Activated gamma-delta T cell (primary cell): Measurements from ENCODE around the gene CYSTM1.

Experiments used
- DNase-seq: peaks from one replicate; lab custom pipeline; 2025; lab: John Stamatoyannopoulos, UW
- total RNA-seq, 2 donors: gene quantifications; one replicate each; lab custom pipeline; 2026; lab: John Stamatoyannopoulos, UW

The CYSTM1 gene, protein sequence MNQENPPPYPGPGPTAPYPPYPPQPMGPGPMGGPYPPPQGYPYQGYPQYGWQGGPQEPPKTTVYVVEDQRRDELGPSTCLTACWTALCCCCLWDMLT
- total RNA-seq: 4.1 to 5.8 reads per million in 2 donors

DNA sequence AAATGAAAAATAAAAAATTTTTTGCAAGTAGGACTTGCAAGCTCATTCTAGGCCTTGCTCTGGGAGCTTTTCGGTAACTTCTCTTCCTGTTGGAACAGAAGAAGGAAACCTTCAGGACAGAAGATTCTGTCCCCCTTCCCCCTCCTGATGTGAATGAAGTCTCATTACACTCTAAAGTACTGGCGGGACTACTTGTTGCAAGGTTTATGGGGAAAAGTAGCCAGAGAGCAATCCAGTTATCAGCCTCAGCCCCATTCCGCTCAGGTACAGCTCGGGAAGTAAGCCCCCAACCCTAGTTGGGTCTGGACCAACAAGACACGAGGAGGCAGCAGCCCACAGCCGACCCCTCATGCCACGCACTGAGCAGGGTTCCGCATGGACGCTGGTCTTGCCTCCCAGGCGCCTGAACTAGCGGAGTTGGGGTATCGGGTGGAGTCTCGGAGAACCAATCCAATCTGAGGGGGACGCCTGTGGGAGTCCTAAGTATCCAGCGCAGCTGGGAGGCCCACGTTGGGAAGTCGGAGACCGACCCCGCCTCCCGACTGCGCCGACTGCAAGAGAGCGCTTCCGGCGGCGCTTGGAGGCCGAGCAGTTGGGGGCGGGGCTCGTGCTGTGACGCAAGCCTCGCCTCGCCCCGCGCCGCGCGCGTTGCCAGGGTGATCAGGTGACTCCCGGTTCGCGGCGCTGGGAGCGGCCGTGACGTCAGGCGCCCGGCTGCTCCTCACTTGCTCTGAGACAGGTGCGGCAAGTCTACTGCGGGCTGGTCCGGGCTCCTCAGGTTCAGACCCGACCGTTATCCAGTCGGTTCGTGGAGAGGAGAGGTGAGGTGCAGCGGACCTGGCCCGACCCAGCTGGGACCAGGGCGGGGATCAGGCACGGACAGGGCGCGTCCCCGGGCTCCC is at the start of gene CYSTM1:
CYSTM1 (plus strand) TSS at position 724 of the 902 bp plus-strand sequence. CDS start 19,278 bp downstream, outside the sequence.
- peak; percentile 95 for DNase-seq

DNA sequence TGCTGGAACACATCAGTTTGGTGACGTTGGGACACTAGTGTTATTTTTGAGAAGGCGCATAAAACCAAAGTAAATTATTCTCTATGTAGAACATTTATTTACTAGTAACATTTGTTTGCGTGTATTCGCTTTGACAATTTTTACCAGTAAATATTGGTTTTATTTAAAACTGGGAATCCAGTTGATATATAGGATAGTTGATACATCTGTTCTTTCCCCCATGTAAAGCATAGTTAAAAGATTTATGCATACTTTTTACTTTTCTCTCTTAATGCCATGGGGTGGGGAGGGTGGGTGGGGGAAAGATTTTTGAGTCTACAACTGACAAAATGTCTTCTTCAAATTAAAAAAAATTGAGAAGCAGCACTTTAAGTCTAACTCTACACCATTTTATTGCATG is 49.4 kb upstream of the CYSTM1 start, which contains the start of gene IGIP:
IGIP (plus strand) TSS at position 301 of the 400 bp plus-strand sequence. CDS start 2,540 bp downstream, outside the sequence.
- DNase-seq: no peak

DNA sequence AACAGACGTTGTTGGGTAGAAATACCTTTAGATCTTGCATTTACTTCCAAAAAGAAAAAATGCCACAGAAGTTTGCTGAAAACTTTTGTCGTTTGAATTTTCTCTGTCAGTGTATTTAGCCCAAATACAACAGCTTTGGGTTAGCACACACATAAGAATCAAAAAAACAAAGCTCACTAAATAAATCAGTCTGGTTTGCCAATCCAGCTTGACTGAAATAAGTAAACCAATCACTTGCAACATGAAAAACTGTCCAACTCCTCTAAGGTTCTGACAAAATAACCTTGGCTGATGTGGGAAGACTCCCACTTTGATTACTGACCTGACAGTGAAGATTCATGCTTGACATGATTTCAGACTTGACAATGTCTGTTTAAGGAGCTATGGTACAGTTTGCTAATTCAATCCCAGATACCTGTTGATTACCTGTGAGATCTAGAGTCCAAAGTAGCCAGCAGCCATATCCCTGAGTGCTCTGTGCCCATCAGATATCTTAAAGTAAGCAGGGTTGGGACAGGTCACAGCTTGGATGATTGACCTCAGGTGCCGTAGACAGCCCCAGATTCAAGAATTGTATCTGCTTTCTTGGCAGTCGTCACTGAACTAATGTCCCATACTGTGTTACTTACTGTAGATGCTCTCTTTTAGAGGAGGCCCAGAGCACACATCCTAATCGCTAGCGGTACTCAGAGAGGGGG is 48.5 kb upstream of the CYSTM1 start:
- DNase-seq: no peak

DNA sequence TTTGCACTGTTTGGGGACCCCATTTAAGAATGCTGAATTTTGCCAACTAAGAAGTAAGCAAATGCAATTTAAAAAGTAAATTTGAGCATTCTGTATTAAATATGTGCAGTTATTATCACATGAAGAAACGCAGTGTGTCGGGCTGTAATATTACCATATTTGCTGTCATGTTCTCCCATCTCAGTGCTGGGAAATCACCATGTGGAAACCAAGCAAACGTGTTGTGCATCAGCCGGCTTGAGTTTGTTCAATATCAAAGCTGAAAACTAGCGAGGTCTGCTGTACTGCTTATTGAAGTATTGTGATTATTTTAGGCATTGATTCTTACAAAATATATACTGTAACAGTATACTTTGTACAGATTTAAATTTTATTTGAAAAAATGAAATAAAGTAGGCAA is 46.6 kb upstream of the CYSTM1 start:
- no peak for DNase-seq

DNA sequence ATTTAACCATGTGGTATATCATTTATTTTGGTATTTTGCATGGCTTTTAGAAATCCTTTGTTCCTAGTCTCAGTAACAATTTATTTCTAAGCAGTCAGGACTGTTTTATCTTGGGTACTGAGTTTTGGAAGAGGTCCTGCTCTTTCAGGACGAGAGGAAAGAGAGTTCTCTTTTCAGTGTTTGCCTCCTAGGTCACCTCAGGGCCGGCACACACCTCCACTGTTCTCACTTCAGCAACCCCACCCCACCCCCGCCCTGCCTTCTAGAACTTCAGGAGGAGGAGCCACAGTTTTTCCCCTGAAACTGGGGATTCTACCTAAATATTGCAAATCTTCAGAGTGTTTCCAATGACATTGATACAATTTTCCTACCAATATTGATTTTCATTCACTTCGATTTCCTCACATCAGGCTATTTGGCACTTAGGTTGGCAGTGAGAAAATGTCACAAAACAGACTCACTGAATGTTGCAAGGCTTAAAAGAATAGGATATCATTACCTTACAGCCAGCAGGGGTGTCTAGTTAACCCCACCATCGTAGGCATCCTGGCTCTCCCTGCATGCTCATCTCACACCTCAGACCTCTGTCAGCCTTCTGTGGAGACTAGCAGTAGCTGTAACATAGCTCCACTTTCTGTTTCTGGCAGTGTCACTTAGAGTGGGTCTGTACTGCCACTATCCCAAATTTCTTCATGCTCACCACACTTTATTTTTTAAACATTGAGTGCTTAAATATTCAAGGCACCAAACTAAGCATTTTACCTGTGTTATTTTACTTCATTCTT is 43.8 kb upstream of the CYSTM1 start:
- DNase-seq: no peak

DNA sequence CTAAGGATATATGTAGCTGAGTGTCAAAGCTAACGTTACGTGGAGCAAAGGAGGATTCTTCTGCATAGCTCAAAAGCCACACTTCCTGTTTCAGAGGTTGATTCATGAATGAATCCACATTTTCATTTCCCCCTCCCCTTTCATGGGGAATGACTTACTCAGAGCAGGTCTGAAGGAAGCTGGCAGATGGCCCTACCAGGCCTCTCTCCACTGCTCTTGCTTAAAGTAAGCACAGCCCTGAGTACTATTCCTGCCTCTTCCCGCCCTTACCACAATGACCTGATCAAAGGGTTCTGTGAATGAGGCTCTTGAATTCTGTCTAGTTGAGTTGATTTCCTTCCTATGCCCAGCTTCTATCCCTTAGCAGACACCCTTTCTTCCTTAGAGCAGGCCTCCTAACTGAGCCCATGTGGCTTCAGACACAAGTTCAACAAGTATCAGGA is 43.0 kb upstream of the CYSTM1 start:
- no peak for DNase-seq

DNA sequence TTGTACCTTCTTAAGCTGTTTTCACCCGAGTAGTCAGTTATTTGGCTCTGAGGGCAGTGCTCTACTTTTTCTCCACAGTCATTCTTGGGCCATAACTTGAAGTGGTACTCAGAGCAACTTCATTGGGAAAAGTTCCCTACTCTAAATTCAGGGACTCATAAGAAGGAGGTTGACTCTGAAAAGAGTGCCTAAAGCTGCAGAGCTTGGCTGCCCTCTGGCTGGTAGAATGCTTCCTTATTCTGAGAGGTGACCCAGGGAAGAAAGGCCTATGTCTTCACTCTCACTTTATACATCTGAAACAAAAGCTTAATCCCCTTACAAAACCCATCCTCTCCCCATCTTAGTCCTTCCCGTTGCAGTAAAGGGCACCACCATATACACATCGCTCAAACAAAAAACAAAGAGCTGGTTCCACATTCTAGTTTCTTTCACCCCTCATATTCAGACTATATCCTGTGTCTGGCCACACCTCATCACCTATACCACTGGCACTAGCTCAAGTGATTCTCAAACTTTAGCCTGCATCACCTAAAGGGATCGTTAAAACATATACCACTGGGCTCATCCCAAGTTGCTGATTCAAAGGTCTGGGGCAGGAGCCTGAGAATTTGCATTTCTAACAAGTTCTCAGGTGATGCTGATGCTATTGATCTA is 41.3 kb upstream of the CYSTM1 start:
- no peak for DNase-seq

DNA sequence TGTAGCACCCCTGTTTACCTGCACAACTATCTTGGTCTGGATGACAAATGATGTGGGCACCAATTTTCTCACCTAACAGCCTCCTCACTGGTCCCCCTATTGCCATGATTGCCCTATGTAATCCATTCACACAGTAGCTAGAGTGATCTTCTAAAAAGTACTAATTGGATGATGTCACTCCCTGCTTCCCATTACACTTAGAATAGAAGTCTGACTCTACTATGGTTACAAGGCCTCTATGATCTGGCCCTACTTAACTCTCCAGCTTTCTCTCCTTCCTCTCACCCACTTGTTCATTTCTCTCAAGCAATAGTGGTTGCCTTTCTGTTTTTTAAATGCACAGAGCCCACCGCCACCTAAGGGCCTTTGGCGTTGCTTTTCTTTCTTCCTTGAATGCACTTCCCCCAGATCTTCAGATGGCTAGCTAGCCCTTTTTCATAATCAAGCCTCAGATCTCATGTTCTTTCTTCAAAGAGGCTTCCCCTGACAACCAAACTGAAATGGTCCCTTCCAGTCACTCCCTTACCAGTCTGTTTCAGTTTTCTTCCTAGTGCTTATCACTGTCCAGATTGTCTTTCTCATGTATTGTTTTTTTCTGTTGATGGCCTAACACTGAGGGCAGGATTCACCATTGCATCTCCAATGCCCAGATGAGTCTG is 40.6 kb upstream of the CYSTM1 start:
- DNase-seq: no peak

DNA sequence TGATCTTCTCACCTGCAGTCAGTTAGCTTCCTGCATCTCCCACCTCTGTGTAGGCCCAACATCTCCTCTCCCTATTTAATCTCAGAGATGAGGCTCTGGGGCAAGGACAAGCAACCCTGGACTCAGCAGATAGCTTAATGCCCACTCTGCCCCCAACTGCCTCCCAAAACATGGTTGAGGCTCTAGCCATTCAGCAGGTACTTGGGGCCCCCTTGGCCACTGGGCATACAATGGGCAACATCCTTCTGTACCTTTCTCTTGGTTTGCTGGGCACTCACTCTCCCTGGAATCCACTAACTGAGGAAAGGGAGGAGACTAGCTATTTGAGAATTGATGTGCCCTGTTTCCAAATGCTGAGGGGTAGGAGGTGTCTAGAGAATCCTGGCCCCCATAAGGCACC is 39.9 kb upstream of the CYSTM1 start:
- DNase-seq: no peak

DNA sequence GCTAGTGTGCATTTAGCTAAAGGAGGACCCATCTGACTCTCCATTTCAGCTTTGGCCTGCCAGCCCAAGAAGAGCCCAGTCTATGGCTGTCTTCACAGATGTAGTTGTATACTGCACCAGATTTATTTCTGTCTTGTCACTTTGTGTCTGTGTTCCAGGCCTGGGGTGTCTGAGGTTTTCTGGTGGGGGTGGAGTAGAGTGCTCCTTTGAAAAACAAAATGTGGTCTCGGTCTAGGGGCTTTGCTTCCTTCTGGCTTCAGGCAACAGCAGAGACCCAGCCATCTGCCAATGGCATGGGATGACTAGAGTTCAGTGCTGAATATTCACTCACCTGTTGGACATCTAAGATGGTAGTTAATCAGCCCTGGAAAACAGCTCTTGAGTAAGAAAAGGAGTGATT is 38.4 kb upstream of the CYSTM1 start:
- DNase-seq: no peak

DNA sequence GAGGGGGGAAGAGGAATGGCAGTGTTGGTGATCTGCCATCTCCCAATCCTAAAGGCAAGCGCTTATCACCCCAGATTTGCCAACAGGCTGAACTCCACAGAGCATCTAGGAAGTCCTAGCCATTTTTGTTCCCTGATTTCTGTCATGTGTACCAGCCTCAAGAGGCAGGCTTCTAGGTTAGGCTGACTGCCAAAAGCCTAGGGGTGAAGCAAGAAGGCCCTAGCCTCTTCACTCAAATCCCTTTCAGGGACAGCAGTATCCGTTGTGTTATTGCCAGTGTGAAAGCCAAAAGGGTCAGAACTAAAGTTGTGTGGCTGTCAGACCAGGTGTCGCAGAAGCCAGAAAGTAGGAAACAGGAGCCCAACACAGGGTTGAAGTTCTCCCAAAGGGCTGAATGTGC is 34.6 kb upstream of the CYSTM1 start:
- DNase-seq: no peak

DNA sequence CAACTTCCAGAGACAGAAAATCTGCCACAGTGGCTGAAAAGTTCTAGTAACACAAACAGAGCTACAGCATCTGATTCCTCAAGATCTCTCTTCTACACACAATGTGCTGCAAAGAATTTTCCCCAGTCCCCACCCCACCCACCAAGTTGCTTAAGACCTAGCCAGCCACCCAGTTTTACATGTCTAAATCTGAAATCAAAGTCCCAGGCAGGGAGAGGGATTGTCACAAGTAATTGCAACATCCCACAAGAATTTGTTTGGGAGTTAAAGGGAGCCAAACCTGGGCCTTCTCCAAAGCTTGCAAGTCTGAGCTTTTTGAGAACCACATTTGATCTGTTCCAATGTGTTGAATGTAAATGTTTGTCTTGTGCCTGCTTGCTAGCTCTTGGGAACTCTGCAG is 33.7 kb upstream of the CYSTM1 start:
- no peak for DNase-seq

DNA sequence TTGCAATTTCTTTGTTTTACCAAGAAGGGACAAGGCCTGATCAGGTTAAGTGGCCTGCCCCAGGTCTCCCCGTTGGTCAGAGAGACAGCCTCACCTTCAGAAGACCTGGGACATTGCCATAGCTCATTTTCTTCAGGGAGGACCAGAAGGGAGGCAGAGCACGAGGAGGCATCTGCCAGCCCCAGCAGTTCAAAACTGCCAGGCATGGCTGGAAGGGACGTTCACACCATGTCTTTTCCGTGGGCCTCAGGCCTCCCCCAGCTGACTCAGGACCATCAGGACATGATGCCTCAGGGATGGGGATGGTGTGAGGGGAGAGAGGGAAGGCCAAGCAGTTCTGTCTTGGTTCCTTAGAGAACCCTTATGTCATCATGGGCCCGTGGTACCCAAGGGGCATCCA is 32.7 kb upstream of the CYSTM1 start:
- DNase-seq: no peak

DNA sequence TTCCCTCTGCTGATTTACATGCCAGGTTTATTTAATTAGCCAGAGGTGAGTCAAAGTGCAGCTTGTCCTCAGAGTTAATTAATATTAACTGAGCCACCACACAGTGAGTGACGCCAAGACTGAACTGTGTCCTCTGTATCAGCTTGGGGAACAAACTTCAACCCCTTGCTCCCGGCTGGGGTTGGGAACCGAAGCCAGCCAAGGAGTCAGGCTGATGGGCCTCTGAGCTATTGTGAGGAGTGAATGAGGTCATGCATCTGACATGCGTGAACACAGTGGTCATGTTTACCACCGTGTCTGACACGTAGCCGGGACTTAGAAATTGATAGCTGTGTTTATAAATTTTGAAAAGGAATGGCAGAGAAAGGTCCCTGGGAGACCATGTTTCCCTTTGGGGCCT is 32.1 kb upstream of the CYSTM1 start:
- no peak for DNase-seq

DNA sequence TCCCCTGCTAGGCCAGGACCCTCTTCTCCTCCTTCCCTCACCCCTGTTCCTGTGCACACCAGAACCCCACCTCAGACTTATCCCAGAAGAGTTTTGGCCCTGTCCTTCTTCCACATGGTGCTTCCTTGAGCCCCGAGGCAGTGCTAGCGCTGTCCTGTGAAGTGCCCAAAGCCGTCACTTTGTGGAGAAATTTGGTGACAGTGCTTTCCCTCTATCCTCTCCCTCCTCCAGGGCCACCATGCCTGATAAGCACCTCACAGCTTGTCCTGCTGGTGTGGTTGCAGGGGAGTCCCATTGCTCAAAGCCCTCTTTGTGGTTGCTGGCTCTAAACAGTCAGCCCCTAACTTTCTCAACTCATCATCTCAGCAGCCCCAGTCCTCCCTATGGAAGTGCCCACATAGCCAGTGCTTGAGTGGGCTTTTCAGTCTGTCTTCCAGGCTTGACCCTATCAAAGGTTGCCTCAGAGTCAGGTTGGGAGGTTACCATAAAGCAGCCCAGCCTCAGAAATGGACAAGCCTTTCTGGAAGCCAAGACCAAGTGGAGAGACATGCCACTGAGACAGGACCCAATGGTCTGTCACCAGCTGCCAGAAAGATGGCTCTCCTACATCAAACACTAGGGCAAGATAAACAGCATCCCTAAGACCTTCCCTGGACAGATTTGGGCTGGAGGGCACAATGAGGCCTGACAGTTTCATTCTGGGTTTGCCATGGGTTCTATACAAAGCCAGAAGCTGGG is 31.3 kb upstream of the CYSTM1 start:
- DNase-seq: no peak

DNA sequence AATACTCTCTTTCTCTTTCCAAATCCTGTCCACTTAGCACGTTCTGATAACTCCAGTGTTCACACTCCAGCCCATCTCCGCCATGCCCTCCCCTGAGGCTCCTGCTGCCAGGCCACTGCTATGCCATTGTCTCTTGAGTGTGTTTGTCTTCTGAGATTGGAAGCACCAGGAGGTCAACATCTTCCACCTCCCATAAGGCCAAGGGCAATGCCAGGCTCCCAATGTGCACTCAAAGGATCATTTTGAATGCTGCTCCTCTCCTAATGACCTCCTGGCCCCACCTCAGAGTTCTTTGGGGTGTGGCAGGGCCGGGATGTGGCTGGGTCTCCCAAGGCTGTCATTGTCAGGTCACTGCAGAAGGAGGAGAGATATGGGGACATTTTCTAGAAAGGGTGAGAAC is 29.7 kb upstream of the CYSTM1 start:
- DNase-seq: no peak

DNA sequence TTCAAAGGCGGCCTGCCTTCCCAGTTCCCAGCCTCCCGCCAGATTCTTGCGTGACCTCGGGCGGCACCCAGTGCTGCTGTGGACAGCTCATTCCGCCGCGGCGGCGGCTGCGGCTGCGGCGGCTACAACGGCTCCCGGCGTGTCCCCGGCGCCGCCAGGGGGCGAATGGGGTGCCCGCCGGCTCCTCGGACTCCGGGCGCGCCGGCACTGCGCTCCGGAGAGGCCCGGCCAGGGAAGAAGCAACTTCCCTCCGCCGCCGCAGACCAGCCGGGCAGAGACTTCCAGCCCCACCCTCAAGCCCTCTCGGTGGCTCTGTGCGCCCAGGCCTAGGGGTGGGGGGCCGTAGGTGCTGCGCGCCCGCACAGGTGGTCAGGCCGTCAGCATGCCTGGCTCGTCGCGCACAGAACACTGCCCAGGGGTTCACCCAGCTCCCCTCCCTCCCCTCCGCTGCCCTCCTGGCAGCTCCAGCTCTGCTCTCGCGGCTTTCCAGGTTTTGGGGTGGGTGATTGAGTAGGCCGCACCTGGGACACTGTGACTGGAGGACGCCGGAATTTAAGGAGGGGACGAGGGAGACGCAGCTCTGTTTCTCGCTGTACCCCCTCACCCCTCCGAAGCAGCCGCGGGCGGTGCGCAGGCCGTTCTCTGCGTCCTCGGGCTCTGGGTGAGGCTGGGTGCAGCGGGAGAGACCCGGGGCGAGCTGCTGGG is 29.0 kb upstream of the CYSTM1 start:
- peak; percentile 34 for DNase-seq

DNA sequence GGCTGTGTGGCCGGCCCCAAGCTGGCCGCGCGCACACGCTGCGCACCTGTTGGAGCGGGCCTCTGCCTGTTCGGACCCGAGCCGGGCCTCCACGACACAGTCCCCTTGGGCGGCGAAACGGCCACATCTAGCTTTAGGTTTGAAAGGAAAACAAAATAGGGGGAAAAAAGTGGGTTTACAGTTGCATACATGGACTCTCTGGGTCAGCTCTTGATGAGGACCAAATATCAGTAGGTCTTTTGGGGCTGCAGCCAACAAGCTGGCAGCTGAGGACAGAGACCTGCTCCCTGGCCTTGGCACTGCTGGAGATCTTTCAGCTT is 28.5 kb upstream of the CYSTM1 start:
- no peak for DNase-seq

DNA sequence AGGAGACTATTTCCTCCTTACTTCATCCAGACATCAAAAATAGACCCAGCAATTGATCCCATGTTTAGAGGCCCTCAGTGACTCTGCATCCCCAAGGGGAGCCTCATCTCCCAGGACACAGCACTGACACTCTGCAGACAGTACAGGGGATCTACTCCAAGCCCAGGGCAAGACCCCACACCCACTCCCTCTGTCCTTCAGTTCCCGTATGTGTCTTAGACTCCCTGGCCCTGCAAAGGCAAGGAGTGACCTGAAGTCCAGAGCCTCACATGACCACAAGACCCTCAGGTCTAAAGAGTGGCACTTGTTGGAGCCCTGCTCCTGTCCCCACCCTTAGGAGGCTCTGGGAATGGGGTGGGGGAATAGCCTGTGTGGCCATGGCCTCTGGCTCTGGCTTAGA is 27.5 kb upstream of the CYSTM1 start:
- DNase-seq: no peak

DNA sequence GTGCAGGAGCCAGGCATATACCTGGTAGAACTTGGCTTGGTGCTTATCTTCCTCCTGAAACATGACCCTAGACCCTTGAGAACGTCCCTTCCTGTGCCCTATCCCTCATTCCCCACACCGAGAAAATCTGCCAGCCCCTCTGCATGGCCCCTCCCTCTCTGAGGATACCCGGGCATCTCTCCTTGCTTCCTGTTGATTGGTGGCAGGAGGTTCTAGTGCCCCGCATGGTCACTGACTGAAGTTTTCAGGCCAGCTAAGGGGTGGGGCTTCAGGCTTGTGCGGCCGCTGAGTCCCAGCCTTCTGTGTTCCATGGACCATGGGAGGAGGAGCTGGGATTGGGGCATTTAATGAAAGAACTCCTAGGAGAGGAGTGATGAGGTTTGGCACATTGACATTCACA is 26.5 kb upstream of the CYSTM1 start:
- no peak for DNase-seq
